Right kidney (tissue), 1 donor: ENCODE measurements around the gene SLC25A38.
"Not testable (repeated sequence)": the region's sequence is repeated elsewhere in the genome, so short reads cannot be mapped to it uniquely, and the experiment has no call there.

ENCODE experiments used
- DNase-seq: peaks from one replicate; pipeline ENCODE4 v3.0.0-alpha.2; 2016

Gene SLC25A38

DNA sequence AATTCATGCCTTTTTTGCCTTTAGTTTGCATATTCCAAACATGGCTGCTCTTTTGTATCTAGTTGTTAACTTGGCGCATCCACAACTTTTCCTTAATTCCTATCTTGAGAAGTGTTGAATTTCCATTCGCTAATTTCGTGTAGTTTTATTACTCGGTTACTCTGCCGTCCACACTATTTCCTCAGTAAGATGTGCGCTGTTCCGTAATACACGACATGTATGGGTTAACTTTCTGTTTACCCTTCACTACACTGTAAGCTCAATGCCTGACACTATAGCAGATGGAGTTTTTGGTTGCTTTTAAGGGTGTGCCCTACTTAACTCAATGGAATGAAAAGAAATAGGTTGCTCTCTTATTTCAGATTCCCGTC is 24.1 kb downstream of the SLC25A38 start:
- no peak for DNase-seq

DNA sequence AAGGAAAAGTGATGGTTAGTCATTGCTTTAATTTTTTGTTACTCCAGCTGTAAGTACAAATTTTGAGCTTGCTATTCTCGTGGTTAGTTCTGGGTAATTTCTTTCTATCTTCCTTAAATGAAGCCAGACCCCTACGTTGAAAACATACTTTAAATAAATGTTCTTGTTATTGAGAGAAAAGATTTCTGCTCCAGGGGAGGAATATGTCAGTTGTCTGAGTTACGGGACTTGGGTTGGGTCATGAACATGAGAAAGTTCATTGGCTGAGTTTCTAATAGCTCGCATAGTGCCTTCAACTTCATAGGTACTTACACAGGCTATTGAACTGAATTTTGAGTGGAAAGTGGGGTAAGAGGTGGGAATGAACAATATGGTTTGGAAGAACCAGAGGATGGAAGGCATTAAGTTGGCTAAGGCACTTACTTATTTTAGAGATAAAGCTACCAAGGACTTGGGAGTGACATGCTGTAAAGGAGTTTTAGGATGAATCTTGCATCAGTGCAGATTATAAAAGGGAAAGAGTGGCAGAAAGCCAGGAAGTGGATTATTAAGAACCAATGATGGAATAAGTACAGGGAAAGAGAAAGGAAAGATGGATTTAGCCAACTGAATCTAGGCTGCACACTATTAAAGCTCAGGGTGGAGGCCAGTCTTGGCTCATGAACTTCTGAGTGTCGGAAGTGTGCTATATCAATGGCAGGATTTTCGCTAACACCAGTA is 24.8 kb downstream of the SLC25A38 start:
- no peak for DNase-seq

DNA sequence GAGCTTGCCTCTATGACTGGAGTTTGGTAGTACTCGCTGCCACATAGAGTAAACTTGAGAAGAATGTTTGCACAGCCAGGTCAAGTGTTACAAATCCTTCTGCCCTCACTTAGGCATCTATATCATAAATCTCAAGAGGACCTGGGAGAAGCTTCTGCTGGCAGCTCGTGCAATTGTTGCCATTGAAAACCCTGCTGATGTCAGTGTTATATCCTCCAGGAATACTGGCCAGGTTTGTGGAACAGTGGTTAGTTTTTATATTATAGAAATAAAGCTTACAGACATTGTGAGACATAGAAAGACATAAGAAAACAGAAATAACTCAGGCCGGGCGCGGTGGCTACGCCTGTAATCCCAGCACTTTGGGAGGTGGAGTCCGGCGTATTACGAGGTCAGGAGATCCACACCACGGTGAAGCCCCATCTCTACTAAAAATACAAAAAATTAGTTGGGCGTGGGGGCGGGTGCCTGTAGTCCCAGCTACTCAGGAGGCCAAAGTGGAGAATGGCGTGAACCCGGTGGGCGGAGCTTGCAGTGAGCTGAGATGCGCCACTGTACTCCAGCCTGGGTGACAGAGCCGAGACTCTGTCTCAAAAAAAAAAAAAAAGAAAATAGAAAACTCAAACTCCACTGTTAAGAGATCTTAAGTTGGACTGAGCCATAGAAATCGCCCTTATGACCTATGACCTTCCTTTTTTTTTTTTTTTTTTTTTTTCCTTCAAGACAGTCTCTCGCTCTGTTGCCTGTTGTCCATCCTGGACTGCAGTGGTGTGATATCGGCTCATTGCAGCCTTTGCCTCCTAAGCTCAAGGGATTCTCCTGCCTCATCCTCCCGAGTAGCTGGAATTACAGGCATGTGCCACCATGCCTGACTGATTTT is 25.6 kb downstream of the SLC25A38 start:
- DNase-seq = no peak

DNA sequence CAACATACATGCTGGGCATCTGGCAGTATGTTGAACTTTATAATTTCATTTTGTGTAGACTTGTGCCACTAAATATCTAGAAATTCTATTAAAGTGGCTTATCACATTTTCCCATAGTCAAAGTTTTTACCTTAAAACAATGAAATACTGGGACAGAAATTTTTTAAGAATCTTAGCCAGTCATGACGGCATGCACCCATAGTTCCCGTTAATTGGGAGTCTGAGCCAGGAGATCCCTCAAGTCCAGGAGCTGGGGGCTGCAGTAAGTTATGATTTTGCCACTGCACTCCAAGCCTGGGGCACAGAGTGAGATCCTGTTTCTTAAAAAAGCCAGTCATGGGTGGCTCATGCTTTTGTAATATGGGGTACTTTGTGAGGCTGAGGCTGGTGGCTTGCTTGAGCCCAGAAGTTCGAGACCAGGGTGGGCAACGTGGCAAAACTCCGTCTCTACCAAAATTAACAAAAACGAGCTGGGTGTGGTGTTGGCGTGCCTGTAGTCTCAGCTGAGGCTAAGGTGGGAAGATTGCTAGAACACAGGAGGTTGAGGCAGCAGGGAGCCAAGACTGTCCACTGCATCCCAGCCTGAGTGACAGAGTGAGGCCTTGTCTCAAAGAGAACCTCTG is 26.5 kb downstream of the SLC25A38 start:
- DNase-seq = no peak

DNA sequence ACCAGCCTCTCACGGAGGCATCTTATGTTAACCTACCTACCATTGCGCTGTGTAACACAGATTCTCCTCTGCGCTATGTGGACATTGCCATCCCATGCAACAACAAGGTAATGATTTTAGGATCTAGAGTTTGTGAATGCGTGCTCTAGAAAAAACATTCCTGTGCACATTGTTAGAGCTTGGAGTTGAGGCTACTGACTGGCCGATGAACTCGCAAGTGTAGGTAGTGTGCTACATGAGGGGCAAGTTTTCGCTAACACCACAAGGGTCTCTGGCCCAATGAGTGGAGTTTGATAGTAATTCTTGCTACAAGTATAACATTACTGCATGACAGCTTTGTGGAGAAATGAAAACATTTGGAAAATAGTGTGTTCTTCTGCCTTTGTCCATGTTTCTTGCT is 27.7 kb downstream of the SLC25A38 start:
- no peak for DNase-seq

DNA sequence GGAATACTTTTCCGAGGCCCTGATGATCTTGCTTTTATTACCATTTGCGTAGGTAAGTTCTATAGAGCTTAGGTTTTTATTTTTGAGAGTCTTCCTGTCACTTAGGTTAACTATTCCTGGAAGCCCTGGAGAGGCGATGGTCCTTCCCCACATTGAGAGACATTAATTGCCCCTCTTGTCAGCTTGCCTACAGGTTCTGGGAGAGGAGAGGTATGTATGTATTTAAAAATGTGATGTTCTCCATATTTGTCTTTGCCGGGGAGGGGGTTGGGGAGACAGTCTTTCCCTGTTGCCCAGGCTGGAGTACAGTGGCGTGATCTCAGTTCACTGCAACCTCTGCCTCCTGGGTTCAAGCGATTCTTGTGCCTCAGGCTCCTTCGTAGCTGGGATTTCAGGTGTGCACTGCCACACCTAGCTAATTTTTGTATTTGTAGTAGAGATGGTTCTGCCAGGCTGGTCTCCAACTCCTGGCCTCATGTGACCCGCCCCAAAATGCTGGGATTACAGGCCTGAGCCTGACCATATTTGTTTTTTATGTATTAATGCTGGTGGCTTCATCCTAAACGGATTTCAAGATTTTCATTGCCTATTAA is 29.6 kb downstream of the SLC25A38 start:
- no peak for DNase-seq

DNA sequence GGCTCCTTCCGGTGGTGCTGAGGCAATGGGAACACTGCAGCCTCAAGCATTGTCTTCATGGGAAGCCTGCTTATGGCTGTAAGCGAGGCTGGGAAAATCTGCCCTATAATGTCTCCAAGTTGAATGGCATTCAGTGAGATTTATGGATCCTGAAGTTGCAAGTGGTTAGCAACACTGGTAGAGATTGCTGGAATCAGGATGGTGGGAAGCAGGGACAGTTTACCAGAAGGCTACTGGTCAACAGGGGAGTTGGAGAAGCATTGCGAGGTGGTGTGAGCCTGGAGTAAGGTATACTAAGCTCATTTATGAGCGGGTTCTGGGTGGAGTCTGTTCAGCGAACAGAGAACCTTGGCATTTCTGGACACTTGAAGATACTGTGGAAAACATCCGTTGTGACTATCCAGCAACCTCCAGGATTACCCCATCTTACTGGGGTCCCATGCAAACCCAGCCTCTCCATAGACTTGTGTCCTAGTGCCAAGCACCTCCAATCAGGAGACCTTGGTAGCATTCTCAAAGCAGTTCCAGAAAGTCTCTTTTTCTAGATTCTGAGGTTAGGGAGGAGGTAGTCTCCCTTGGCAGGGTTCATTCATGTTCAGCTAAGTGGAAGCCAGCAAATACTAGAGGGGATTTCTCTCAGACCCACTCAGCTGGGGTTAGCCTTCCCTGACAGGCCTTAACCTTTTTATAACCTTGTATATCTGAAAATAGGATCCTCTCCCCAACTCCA is 30.7 kb downstream of the SLC25A38 start:
- no peak for DNase-seq

DNA sequence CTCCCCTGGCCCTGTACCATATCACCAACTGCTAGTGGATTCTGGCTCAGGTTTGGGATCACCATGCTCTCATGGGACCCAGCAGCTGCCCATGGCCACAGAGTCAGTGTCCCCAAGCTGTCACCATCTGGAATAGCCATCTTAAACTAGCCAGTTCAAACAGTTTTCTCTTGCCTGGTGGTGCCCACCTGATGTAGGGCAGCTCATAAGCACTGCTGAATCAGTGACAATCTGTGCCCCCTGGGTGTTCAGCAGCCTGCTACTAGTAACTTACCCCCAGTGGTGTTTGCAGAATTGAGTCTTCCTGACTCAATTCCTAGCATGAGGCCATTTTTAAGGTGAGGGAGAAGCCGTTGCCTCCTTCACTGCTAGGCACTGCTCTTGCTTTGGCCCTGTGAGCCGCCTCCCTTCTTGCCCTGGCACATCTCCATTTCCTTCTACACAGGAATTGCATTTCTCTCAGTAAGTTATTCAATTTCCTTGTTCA is 31.3 kb downstream of the SLC25A38 start:
- DNase-seq = no peak

DNA sequence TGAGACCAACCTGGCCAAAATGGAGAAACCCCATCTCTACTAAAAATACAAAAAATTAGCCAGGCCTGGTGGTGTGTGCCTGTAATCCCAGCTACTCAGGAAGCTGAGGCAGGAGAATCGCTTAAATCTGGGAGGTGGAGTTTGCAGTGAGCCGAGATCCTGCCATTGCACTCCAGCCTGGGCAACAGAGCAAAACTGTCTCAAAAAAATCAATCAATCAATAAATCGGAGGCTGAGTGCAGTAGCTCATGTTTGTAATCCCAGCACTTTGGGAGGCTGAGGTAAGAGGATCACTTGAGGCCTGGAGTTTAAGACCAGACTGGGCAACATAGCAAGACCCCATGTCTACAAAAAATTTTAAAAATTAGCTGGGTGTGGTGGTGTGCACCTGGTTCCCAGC is 32.1 kb downstream of the SLC25A38 start:
- DNase-seq = not testable (repeated sequence)

DNA sequence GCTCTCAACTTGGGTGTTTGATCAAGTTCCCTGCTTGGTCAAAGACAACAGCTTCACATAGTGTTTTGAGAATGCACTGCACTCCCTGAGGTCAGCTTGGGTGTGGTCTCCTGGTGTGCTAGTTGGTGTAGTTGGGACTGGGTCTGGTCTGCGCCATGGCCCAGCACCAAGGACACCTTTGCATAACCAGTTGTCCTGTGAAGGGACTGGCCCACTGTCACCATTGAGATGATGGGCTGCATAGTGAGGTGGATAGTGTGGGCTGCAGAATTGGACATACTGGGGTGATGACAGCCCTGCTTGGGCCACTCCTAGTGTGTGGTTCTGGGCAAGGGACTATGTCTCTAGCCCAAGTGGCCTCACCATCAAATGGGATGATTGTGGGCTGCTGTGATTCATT is 32.8 kb downstream of the SLC25A38 start:
- no peak for DNase-seq

DNA sequence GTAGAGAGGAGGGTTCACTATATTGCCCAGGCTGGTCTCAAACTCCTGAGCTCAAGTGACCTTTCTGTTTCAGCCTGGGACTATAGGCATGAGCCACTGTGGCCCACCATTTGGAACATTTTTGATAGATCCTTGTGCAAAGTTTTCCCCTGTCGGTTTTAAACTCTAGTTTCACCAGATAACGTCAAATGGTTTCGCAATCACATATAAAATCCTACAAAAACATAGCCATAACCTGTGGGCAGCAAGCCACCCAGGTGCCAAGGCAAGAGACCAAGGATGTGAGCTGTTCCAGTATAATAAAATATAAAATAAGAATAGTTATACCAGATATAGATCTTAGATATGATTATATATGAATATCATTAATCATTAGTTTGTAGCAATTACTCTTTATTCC is 33.8 kb downstream of the SLC25A38 start:
- DNase-seq = not testable (repeated sequence)

DNA sequence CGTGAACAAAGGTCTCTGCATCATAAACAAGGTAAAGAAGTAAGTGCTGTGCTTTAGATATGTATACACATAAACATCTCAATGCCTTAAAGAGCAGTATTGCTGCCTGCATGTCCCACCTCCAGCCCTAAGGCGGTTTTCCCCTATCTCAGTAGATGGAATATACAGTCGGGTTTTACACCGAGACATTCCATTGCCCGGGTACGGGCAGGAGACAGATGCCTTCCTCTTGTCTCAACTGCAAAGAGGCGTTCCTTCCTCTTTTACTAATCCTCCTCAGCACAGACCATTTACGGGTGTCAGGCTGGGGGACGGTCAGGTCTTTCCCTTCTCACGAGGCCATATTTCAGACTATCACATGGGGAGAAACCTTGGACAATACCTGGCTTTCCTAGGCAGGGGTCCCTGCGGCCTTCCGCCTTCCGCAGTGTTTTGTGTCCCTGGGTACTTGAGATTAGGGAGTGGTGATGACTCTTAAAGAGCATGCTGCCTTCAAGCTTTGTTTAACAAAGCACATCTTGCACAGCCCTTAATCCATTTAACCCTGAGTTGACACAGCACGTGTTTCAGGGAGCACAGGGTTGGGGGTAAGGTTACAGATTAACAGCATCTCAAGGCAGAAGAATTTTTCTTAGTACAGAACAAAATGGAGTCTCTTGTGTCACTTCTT is 35.5 kb downstream of the SLC25A38 start:
- not testable (repeated sequence) for DNase-seq

DNA sequence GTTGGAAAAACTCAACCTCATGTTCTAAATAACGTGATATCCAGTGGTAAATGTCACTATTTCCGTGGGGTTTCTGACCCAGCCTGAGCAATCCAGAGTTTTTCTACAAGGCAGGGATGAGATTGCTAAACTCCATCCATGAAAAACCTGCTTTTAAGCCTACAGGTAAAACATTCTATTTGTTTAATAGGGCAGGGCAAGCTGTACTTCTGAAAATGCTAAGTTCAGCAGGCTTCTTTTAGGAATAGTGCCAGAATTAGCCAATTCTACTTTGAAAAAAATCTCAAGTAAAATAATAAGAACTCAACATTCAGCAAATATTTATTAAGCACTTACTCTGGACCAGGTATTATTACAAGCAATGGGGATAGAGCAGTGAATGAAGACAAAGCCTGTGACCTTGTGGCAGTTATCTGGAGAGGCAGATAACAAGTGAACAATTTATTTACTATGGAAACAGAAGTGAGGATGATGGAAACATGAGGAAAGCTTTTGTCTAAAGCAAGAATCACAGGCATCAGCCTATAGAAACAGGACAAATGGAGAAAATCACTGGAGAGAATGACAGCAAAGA is 36.7 kb downstream of the SLC25A38 start:
- DNase-seq = no peak

DNA sequence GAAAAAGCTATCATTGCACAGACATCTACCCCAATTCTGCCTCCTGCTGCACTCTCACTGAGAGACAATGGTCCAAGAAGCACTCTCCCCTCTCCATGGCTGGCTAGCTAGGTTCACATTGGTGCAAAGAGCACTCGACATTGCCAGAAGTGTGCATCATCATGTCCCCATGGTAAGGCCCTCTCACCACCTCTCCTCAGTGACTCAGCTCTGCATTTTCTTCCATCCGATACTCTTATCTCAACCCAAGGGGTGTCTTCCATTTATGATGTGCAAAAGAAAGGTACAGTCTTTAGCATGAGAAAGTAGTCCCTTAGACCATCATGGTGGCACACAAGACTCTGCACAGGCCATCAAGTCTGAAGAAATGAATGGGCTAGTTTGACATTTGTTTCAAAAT is 37.4 kb downstream of the SLC25A38 start:
- DNase-seq = no peak

DNA sequence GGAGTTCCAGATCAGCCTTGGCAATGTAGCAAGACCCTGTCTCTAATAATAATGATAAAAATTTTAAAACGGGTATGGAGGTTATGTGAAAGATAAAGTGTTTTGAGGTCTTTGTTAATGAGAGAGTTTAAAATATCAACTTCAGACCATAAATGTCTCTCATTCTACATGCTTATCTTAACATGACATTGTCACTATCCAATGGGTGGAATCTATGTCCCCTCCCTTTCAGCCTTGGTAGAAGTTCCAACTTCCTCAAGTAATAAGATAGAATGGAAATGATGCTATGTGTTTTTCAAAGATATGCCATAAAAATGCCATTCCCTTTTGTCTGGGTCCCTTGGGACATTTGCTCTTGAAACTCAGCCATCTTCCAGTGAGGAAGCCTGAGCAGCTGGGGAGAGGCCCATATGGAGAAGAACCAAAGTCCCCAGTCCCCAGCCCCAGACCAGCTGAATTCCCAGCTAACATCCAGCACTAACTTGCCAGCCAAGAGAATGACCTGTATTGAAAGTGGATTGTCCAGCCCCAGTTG is 40.3 kb downstream of the SLC25A38 start:
- no peak for DNase-seq

DNA sequence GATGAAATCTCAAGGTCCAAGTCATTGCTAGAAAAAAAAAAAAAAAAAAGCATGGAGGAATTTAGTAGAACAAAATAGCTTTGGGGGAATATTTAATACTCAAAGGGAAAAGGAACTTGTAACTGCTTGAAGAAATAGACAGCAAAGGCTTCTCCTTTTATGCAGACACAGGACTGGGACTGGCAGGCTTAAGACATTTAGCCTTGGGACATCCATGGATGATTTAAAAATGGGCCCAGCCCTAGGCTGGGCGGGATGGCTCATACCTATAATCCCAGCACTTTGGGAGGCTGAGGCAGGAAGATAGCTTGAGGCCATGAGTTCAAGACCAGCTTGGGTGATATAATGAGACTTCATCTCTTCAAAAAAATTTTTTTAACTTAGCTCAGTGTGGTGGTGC is 43.1 kb downstream of the SLC25A38 start:
- no peak for DNase-seq

DNA sequence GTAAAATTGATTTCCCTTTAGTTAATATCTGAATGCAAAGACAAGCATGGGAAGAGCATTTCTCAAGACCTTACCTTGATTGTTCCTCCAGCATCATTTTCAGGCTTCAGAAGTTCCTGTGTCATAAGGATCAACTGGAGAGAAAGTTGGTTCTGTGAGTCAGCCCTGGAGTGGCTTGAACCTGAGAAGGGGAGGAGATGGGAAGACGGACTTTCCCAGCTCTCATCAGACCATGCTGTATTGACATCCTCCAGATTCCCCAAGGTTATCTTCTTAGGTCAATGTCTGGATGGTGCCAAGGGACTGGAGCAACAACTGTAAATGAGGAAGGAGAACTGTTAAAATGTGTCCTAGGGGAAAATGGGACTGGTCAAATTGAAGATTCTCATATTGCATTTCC is 44.3 kb downstream of the SLC25A38 start:
- no peak for DNase-seq

DNA sequence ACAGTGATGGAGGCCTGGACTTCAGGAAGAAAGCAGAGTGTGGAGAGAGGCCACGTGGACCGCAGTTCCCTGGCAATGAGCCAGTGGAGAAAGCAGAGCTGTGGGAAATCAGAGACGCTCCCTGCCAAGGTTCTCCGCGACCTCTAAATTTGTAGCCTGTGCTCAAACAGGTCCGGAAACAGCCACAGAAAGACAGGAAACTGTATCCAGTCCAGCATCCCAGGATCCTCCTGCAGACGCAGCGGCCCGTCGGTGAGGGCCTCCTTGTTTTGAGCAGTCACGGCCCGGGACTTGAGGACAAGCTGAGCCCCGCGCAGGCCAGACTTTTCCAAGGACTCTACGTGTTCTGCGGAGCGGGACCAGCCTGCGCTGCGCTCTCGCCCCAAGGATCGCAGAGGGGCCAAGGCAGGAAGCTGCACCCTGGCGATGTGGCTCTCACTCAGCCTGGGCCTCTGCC is 45.6 kb downstream of the SLC25A38 start:
- no peak for DNase-seq

DNA sequence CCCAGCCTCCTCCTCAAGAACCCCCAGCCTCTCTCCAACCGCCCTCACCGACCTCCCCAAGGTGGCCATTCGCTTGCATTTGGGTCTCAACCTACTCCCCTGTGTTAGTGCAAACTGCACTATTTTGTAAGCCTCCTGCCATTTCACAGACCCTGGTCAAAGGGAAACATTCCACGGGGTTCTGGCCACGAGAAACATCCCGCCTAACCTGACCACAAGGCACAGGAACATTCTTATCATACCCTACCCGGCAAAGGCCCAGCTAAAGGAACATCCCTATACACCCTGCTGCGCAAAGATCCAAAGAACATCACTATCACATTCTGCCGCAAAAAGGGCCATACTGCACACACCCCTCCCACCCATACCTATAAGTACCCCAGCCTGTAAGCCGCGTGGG is 46.3 kb downstream of the SLC25A38 start:
- no peak for DNase-seq

DNA sequence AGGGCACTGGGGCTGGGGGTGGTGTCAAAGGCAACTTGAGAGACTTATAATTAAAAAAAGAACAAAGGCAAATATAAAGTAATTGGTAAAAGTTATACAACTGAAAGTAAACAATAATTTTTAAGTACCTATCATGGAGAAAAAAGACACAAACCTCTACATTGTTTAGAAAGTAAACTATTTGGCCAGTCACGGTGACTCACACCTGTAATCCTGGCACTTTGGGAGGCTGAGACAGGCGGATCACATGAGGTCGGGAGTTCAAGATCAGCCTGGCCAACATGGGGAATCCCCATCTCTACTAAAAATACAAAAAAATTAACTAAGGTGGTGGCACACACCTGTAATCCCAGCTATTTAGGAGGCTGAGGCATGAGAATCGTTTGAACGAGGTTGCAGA is 49.2 kb downstream of the SLC25A38 start:
- no peak for DNase-seq

DNA sequence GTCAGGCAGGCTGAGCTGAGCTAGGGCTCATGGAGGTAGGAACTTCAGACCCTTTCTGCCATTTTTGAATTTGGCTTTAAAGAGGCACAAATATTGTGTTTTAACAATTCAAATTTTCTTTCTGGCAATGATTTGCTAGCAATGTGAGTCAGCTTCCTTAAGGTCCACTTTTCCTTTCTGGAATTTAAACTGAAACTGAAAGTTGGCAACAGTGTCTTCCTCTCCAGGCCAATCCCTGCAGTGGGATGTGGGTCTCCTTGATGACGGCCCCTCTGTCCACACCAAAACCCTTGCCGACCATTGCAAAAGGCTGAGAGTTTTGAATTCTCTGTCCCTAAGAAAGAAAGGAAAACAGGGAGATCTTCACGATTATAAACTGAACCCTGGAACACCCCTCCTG is 50.5 kb downstream of the SLC25A38 start:
- DNase-seq = no peak
